Measurements from ENCODE around the gene ULK2.

- TF ChIP-seq ZFP3 (CRISPR knock-in tag; IDR thresholded peaks at IDR 0.05) (no peak), ARNTL (CRISPR knock-in tag; IDR thresholded peaks at IDR 0.05; ENCODE audit: borderline replicate concordance, low read depth) (no peak), ZFP30 (CRISPR knock-in tag; IDR thresholded peaks at IDR 0.05) (no peak), ZNF8 (CRISPR knock-in tag; IDR thresholded peaks at IDR 0.05) (no peak), GLIS3 (CRISPR knock-in tag; IDR thresholded peaks at IDR 0.05) (no peak), TSHZ2 (CRISPR knock-in tag; IDR thresholded peaks at IDR 0.05) (no peak), CSDC2 (CRISPR knock-in tag; IDR thresholded peaks at IDR 0.05) (no peak), ZC3H10 (CRISPR knock-in tag; IDR thresholded peaks at IDR 0.05) (no peak), CREB5 (CRISPR knock-in tag; IDR thresholded peaks at IDR 0.05; ENCODE audit: low read depth) (no peak), TOX (CRISPR knock-in tag; IDR thresholded peaks at IDR 0.05; ENCODE audit: borderline replicate concordance) (no peak), RARB (CRISPR knock-in tag; IDR thresholded peaks at IDR 0.05) (no peak), TCF4 (CRISPR knock-in tag; IDR thresholded peaks at IDR 0.05; ENCODE audit: borderline replicate concordance) (no peak)
- TF ChIP-seq, protein P1, sequence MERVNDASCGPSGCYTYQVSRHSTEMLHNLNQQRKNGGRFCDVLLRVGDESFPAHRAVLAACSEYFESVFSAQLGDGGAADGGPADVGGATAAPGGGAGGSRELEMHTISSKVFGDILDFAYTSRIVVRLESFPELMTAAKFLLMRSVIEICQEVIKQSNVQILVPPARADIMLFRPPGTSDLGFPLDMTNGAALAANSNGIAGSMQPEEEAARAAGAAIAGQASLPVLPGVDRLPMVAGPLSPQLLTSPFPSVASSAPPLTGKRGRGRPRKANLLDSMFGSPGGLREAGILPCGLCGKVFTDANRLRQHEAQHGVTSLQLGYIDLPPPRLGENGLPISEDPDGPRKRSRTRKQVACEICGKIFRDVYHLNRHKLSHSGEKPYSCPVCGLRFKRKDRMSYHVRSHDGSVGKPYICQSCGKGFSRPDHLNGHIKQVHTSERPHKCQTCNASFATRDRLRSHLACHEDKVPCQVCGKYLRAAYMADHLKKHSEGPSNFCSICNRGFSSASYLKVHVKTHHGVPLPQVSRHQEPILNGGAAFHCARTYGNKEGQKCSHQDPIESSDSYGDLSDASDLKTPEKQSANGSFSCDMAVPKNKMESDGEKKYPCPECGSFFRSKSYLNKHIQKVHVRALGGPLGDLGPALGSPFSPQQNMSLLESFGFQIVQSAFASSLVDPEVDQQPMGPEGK (CRISPR knock-in tag; IDR thresholded peaks at IDR 0.05; ENCODE audit: borderline replicate concordance), result no peak
These were observed 140.1 kb downstream of the ULK2 start for GRCh38 chr17:19727501-19728078.

Measured in SK-N-SH treated with all-trans-retinoic acid at 6 μM for 48 hours (cell line).